Measurements from ENCODE around the gene PSORS1C1.

The PSORS1C1 gene

DNA sequence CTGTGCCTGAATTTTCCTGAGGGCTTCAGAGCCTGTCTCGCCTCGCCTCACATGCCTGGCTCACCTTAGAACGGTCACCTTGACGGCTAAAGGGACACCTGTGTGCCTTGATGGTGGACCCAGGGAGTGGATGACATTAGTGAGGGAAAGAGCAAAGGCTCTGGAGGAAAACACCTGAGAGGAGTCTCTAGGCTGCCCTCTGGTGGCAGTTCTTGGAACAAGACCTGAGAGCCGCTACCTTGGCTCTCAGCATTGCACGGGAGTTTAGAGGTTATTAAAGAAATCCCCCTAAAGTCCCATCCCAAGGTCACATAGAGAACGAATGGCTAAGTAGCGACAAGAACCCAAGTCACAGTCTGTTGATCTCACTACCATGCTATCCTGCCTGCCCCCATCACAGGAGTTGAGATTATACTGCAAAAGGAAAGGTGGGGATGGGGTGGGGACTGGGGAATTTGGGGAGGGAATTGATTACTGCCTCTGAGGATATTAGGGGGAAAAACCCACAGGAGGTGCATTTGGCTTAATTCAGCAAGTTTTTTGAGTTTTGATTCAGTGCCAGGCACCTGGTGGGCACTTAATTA is 13.6 kb downstream of the PSORS1C1 start:
- no peak for FAIRE-seq

GRCh38 chr6:31129130-31129529 is 14.5 kb downstream of the PSORS1C1 start:
- FAIRE-seq: no peak

DNA sequence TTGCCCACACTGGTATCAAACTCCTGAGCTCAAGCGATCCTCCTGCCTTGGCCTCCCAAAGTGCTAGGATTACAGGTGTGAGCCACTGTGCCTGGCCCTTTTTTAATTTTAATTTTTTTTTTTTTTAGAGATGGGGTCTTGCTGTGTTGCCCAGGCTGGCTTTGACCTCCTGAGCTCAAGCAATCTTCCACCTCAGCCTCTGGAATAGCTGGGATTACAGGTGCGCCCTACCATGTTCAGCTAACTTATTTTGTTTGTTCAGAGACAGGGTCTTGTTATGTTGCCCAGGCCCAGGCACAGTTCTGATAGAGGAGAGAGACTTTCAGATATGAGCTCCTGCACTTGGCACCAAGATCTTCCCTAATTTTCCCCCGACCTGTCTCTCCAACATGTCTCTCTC is 16.2 kb downstream of the PSORS1C1 start:
- FAIRE-seq: no peak

- no peak for FAIRE-seq
These were observed 17.0 kb downstream of the PSORS1C1 start for GRCh38 chr6:31131595-31131994.

GRCh38 chr6:31132806-31133205 is 18.2 kb downstream of the PSORS1C1 start:
- no peak for FAIRE-seq

GRCh38 chr6:31135710-31136109 is 21.1 kb downstream of the PSORS1C1 start:
- FAIRE-seq: no peak

GRCh38 chr6:31138982-31139381 is 24.4 kb downstream of the PSORS1C1 start, which contains the start of gene PSORS1C2:
TSS of gene PSORS1C2 (minus strand) at chr6:31139066. CDS start at chr6:31139026, 40 bp downstream.
- FAIRE-seq: no peak

DNA sequence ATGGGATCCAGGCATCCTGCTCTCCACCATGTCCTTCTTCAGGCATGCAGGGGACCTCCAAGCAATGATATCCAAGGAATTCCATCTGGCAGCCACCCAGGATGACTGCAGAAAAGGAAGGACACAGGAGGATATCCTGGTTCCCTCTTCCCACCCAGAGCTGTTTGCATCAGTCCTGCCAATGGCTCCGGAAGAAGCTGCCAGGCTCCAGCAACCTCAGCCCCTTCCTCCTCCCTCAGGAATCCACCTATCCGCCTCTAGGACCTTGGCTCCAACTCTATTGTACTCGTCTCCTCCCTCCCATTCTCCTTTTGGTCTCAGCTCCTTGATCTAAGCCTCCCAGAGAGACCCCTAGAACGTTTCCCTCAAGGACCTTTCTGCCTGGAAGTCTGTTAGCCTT is 25.0 kb downstream of the PSORS1C1 start:
- no peak for FAIRE-seq

DNA sequence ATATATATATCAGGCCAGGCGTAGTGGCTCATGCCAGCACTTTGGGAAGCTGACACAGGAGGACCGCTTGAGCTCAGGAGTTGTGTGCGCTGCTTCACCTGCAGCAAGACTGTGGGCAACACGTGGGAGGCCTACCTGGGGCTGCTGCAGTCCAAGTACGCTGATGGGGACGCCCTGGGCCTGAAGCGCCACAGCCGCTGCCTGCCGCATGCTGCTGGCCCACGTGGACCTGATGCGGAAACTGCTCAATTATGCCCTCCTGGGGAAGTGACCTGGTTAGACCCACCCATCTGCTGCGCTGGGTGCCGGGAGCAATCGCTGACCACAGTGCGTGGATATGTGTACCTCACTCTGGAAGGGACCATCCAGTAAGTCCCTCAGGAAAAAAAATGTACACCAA is 26.0 kb downstream of the PSORS1C1 start:
- no peak for FAIRE-seq

DNA sequence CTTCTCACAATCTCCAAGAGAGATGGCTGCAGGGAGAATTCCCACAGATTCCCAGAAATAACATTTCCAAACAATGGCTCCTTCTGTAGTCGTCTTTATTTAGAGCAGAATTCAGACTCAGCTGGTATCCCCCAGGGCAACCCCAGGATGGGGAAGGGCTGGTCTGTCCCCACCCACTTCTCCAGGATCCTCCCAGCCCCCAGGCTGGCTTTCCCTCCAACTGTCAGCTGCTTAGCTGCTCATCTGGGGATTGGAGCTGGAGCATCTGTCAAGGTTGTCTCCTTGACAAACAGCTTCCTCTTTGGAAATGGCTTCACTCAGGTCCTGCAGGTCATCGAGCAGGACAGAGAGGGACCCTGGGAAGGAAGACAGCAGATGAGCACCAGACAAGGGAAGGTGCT is 27.8 kb downstream of the PSORS1C1 start:
- no peak for FAIRE-seq

GRCh38 chr6:31143148-31143547 is 28.5 kb downstream of the PSORS1C1 start:
- no peak for FAIRE-seq

DNA sequence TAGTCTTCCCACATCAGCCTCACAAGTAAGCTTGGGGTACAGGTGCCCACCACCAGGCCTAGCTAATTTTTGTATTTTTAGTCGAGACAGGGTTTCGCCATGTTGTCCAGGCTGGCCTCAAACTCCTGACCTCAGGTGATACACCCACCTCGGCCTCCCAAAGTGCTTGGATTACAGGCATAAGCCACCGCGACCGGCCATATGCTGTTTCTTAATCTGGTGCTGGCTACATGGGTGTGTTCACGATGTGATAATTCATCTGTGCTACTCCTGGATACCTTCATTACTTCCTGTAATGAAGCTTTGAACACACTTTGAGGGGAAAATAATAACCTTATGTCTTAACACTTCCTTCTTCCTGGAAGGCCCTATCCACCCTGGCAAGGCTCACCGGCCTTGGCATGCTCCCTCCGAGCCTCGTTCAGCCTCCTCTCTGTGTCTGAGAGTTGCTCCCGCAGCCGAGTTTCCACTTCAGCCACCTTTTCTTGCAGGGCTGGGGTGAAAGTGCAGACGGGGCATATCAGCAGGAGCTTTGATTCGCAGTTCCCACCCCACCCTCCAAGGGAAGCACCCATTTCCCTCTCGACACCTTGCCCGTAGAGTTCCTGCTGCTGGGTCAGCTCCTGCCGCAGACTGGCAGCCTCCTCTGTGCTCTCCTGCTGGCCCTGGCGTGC is 29.8 kb downstream of the PSORS1C1 start:
- FAIRE-seq: no peak

- FAIRE-seq: no peak
These were observed 30.4 kb downstream of the PSORS1C1 start for GRCh38 chr6:31144970-31145340.

DNA sequence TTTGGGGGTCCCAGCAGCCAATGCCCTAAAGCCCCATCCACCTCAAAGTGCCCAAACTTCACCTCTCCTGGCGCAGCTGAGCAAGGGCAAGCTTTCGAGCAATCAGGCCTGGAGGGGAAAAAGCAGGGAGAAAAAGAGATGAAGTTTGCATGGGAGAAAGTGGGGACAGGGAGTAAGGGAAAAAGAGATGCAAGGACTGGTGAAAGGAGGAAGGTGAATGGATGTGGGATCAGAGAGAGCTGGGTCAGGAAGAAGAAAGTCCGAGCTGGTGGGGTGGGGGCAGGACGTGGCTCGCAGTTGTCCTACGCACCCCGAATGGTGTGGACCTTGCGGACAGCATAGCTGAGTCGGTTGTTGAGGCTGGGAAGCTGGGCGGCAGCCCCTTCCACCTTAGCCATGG is 30.8 kb downstream of the PSORS1C1 start:
- FAIRE-seq: no peak

- FAIRE-seq: no peak
These were observed 35.3 kb downstream of the PSORS1C1 start for GRCh38 chr6:31149827-31150447.

DNA sequence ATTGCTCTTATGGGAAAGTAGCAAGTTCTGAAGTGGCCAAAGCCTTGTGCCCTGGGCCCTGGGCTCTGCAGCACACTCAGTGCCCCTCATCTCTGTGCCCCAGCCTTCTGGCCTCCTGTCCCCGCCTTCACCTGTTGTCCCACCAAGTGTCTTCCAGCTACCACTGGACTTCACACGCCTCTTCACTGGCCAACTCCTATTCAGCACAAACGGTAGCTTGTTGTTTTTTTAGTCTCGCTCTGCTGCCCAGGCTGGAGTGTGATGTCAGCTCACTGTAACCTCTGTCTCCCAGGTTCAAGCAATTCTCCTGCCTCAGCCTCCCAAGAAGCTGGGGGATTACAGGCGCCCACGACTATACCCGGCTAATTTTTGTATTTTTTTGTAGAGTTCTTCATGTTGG is 38.2 kb downstream of the PSORS1C1 start:
- no peak for FAIRE-seq

GRCh38 chr6:31154436-31154835 is 39.8 kb downstream of the PSORS1C1 start:
- no peak for FAIRE-seq

GRCh38 chr6:31156641-31157040 is 42.0 kb downstream of the PSORS1C1 start:
- no peak for FAIRE-seq

DNA sequence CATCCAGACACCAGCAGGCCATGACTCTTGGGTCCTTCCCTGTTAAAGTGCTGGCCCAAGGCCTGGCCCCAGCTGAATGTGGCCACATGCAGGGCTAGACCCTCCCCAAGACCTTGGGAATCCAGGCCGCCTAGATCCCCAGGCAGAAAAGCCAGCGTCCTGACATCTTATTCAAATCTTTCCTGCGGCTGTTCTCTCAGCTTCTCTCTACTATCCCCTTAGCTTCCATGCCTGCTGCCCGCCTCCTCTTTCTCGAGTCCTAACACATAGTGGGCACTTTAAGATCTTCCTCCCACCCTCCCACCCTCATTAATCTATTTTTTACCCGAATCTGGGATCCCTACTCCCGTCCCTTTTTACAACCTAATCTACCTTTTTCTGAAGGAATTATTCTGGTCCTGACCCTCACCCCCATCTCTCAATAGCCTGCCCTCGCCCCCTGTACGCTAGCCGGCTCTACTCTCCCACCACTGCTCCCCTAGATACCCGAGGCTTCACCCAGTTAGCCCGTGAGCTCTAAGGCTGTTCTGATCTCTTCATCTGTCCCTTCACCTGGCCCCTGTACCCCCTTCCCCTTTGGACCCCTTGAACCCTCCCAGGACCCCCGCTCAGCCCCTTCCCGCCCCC is 43.0 kb downstream of the PSORS1C1 start, which contains the start of gene CCHCR1:
Gene CCHCR1, minus strand, starts transcription at position 290 of the 627 bp plus-strand sequence. Its CDS starts 202 bp downstream, at position 88.
- no peak for FAIRE-seq

DNA sequence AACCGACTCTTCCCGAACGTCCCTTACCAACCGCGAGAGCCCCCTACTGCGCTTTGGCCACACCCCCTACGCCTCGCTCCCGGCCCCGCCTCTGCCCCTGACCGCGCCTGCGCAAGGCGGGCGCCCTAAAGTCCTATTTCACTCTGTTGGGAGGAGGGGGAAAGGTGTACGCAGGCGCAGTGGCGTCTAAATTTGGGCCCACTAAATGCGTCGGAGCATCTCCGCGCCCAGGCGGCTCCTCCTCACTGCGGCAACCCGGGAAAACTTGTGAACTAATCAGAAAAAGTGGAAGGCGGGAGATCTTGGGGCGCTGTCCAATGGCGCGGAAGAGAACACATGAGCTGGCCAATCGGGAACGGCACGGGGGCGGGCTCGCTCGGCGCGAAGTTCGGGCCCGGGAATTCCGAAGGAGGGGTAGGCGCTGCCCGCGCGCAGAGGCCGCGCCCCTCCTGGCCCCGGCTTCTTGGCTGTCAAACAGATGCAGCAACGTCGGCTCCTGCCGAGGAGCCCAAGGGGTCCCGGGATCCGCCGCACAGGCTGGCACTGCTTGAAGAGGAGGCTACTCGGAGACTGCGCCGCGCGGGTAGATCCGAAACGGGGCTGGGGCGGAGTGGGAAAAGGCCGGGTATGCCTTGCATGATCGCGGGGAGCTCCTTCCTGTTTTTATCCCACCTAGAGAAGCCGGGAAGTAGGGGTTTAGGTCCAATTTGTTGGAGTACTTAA is 43.7 kb downstream of the PSORS1C1 start, which contains the start of gene TCF19:
Gene TCF19, plus strand, starts transcription at position 450 of the 723 bp plus-strand sequence. CDS start 881 bp downstream, outside the sequence.
- FAIRE-seq: peak; percentile 99

DNA sequence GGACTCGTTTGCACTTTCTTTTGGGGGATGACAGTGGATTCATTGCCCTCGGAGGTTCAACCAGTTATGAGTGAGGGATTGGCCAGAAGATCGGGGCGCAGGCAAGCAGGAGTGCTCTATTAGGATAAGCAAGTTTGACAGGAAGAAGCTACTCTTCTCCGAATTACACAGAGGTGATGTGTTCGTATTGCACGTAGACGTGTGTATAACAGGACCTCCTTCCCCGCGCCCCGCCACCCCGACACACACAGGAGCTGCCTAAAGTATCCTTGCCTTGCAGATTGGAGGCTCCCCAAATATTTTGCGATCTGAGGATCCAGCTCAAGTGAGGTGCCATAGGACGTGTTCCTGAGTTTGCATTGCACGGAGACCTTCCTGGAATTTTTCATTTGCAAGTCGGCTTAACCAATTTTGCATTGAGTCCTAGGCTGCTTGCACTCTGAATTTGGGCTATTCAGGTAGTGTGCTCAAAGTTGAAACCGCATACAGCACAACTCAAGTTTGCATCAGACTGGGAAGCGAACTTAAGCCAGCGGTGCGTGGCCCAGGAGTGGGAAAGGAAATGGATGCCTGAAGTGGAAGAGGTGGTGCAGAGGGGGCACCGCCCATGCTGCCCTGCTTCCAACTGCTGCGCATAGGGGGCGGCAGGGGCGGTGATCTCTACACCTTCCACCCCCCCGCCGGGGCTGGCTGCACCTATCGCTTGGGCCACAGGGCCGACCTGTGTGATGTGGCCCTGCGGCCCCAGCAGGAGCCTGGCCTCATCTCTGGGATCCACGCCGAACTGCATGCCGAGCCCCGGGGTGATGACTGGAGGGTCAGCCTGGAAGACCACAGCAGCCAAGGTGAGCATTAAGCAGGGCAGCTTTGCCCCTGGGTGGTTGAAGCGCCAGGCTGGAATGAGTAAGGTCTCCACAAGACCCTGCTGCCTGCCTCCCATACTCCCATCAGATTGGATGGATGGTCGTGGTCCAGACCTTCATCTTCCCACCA is 44.6 kb downstream of the PSORS1C1 start:
- no peak for FAIRE-seq
